Neural cell (in vitro differentiated cells): ENCODE results near the gene AHNAK. TPM values are rescaled to one million over a fixed set of nuclear protein-coding genes. Genes with fewer than 3 reads are reported as not detected.

Source experiments
- H2AFZ ChIP-seq: fragments of 200-600, 300-800 bp; sonication (generic), shearing (Covaris generic); 2 replicates; pipeline ENCODE4 v1.6.0; 2014; ENCODE audit warnings: low read depth, mild to moderate bottlenecking, antibody characterized with exemption, low read length, moderate library complexity
- H3F3A ChIP-seq: fragments of 200-600 bp; shearing (Covaris generic); 2 replicates; pipeline ENCODE4 v1.6.1; 2016; ENCODE audit warnings: mild to moderate bottlenecking, moderate library complexity, mixed read lengths, antibody characterized with exemption, low read length; ENCODE audit not compliant: insufficient read depth, poor library complexity, severe bottlenecking
- H3K27ac ChIP-seq: fragments of 200-600, 300-800 bp; sonication (generic), shearing (Covaris generic); 2 replicates; pipeline ENCODE4 v1.5.1; 2014; ENCODE audit warnings: mild to moderate bottlenecking, low read length, moderate library complexity
- H3K27me3 ChIP-seq: fragments of 300-800, 200-600 bp; sonication (generic), shearing (Covaris generic); 2 replicates; pipeline ENCODE4 v1.6.0; 2014; ENCODE audit warnings: mild to moderate bottlenecking, low read depth, low read length, moderate library complexity; ENCODE audit not compliant: insufficient read depth
- H3K36me3 ChIP-seq: fragments of 300-800, 200-600 bp; sonication (generic), shearing (Covaris generic); 2 replicates; pipeline ENCODE4 v1.5.1; 2014; ENCODE audit warnings: mild to moderate bottlenecking, antibody characterized with exemption, low read length, moderate library complexity; ENCODE audit not compliant: insufficient read depth
- H3K4me2 ChIP-seq: fragments of 300-800, 200-600 bp; sonication (generic), shearing (Covaris generic); 2 replicates; pipeline ENCODE4 v1.6.0; 2014; ENCODE audit warnings: mild to moderate bottlenecking, low read length
- H3K4me3 ChIP-seq: fragments of 300-800, 200-600 bp; sonication (generic), shearing (Covaris generic); 2 replicates; pipeline ENCODE4 v1.5.1; 2014; ENCODE audit warnings: mild to moderate bottlenecking, low read length, moderate library complexity
- H3K79me2 ChIP-seq: fragments of 200-600 bp; shearing (Covaris generic); replicated peaks from 2 replicates; pipeline ENCODE4 v1.6.0; 2014; ENCODE audit warnings: mild to moderate bottlenecking, low read length, moderate library complexity; ENCODE audit not compliant: insufficient read depth
- H3K9ac ChIP-seq: fragments of 300-800, 200-600 bp; sonication (generic), shearing (Covaris generic); 2 replicates; pipeline ENCODE4 v1.6.1; 2016; ENCODE audit warnings: mild to moderate bottlenecking, low read length, mixed read lengths
- H3K9me2 ChIP-seq: fragments of 200-600 bp; shearing (Covaris generic); 2 replicates; pipeline ENCODE4 v1.6.1; 2016; ENCODE audit warnings: mild to moderate bottlenecking, low read length, mixed read lengths; ENCODE audit not compliant: insufficient read depth
- H3K9me3 ChIP-seq: fragments of 200-600, 300-800 bp; sonication (generic), shearing (Covaris generic); 2 replicates; pipeline ENCODE4 v1.6.1; 2016; ENCODE audit warnings: mild to moderate bottlenecking, mixed run types, low read length, moderate library complexity, mixed read lengths
- H4K20me1 ChIP-seq: fragments of 200-600 bp; shearing (Covaris generic); 2 replicates; pipeline ENCODE4 v1.6.1; 2016; ENCODE audit warnings: mild to moderate bottlenecking, mixed run types; ENCODE audit not compliant: insufficient read depth
- EP300 ChIP-seq: fragments of 450-650 bp; conservative IDR thresholded peaks from 2 replicates; pipeline ENCODE4 v1.6.1; 2014; ENCODE audit warnings: antibody characterized with exemption, mild to moderate bottlenecking, moderate library complexity; ENCODE audit not compliant: poor library complexity, severe bottlenecking
- EZH2 ChIP-seq: fragments of 200-600, 300-800 bp; shearing (Covaris generic), sonication (generic); IDR thresholded peaks from 2 replicates; pipeline ENCODE4 v1.6.1; 2014; ENCODE audit warnings: antibody characterized with exemption, low read length, borderline replicate concordance, mild to moderate bottlenecking; ENCODE audit not compliant: insufficient read depth, poor library complexity, severe bottlenecking
- MXI1 ChIP-seq: fragments of 450-650 bp; conservative IDR thresholded peaks from 2 replicates; pipeline ENCODE4 v1.6.1; 2014; ENCODE audit warnings: antibody characterized with exemption, mild to moderate bottlenecking; ENCODE audit not compliant: poor library complexity, severe bottlenecking
- POLR2AphosphoS5 ChIP-seq: IDR thresholded peaks from 2 replicates; pipeline ENCODE4 v1.6.1; 2012
- RAD21 ChIP-seq: fragments of 450-650 bp; conservative IDR thresholded peaks from 2 replicates; pipeline ENCODE4 v1.6.1; 2014; ENCODE audit warnings: antibody characterized with exemption, mild to moderate bottlenecking, moderate library complexity
- SMC3 ChIP-seq: fragments of 450-650 bp; conservative IDR thresholded peaks from 2 replicates; pipeline ENCODE4 v1.6.1; 2014; ENCODE audit warnings: antibody characterized with exemption, mild to moderate bottlenecking, moderate library complexity; ENCODE audit not compliant: poor library complexity
- TAF1 ChIP-seq: IDR thresholded peaks from 2 replicates; pipeline ENCODE4 v1.6.1; 2012; ENCODE audit warnings: low read depth
- polyA plus RNA-seq: library from polyadenylated mRNA; depleted of rRNA; stranded (reverse); fragments of >200 nt; gene quantifications from 2 replicates; pipeline ENCODE4 v1.2.3, GENCODE V29; 2014
- TF ChIP-seq, protein P1 (sequence below): IDR thresholded peaks from 2 replicates; pipeline ENCODE4 v1.6.1; 2012; ENCODE audit warnings: borderline replicate concordance
- TF ChIP-seq, protein P2 (sequence below): fragments of 450-650 bp; IDR thresholded peaks from 2 replicates; pipeline ENCODE4 v1.5.1; 2014; ENCODE audit warnings: antibody characterized with exemption, mild to moderate bottlenecking, moderate library complexity; ENCODE audit not compliant: poor library complexity, severe bottlenecking

AHNAK gene
- polyA plus RNA-seq, 1 donor from 2014 or later: 0.11 TPM

DNA sequence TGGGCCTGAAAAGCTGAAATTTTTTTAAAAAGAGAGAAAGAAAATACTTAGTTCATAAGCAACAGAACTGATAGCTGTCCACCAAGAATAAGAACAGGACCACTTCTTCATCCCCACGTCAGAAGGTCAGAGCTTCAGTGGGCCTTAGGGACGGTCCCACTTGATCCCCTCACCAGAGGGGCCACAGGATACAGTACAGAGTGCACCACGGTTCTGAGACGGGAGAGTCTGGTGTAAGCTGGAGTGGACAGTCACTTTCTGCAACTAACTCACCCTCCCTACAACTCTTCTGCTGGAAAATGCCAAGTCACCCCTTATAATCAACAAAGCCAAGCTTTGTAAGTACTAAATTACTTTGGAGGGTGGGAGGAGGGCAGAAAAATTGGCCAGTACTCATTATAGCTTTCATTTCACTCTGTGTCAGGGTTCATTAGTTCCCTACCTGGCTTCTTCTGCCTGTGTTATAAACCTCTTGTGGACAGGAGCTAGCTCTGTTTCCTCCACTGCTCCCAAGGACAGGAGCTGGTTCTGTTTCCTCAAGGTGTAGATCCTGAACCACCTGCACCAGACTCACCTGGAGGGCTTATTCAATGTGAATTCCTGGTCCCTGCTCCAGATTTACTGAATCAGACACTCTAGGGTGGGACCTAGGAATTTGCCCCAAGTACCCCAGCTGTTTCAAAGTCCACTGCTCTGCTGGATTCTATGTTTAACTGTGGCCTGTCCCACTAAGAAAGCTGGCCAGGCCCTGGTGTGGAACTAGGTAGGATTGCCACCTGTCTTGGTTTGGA is 88.2 kb downstream of the AHNAK start:
- TF ChIP-seq EP300 (no peak), SMC3 (no peak), POLR2AphosphoS5 (no peak), EZH2 (no peak), MXI1 (no peak)
- TF ChIP-seq, protein P1, sequence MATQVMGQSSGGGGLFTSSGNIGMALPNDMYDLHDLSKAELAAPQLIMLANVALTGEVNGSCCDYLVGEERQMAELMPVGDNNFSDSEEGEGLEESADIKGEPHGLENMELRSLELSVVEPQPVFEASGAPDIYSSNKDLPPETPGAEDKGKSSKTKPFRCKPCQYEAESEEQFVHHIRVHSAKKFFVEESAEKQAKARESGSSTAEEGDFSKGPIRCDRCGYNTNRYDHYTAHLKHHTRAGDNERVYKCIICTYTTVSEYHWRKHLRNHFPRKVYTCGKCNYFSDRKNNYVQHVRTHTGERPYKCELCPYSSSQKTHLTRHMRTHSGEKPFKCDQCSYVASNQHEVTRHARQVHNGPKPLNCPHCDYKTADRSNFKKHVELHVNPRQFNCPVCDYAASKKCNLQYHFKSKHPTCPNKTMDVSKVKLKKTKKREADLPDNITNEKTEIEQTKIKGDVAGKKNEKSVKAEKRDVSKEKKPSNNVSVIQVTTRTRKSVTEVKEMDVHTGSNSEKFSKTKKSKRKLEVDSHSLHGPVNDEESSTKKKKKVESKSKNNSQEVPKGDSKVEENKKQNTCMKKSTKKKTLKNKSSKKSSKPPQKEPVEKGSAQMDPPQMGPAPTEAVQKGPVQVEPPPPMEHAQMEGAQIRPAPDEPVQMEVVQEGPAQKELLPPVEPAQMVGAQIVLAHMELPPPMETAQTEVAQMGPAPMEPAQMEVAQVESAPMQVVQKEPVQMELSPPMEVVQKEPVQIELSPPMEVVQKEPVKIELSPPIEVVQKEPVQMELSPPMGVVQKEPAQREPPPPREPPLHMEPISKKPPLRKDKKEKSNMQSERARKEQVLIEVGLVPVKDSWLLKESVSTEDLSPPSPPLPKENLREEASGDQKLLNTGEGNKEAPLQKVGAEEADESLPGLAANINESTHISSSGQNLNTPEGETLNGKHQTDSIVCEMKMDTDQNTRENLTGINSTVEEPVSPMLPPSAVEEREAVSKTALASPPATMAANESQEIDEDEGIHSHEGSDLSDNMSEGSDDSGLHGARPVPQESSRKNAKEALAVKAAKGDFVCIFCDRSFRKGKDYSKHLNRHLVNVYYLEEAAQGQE: no peak
- TF ChIP-seq, protein P2, sequence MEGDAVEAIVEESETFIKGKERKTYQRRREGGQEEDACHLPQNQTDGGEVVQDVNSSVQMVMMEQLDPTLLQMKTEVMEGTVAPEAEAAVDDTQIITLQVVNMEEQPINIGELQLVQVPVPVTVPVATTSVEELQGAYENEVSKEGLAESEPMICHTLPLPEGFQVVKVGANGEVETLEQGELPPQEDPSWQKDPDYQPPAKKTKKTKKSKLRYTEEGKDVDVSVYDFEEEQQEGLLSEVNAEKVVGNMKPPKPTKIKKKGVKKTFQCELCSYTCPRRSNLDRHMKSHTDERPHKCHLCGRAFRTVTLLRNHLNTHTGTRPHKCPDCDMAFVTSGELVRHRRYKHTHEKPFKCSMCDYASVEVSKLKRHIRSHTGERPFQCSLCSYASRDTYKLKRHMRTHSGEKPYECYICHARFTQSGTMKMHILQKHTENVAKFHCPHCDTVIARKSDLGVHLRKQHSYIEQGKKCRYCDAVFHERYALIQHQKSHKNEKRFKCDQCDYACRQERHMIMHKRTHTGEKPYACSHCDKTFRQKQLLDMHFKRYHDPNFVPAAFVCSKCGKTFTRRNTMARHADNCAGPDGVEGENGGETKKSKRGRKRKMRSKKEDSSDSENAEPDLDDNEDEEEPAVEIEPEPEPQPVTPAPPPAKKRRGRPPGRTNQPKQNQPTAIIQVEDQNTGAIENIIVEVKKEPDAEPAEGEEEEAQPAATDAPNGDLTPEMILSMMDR: no peak

DNA sequence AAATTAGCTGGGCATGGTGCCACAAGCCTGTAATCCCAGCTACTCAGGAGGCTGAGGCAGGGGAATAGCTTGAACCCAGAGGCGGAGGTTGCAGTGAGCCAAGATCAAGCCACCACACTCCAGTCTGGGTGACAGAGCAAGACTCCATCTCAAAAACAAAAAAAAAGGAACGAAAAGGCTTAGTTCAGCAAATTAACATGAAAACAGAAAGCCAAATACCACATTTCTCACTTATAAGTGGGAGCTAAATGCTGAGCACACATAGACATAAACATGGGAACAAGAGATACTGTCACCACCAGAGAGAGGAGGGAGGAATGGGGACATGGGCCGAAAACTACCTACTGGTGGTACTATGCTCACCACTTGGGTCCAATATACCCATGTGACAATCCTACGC is 89.1 kb downstream of the AHNAK start:
- H3K9me3 ChIP-seq: no peaks in the 10 kb centered on the region
- no peaks in the 10 kb centered on the region for H3K9me2 ChIP-seq
- H3K4me2 ChIP-seq: no peak overlapping the region
- H3K27me3 ChIP-seq: no peaks in the 10 kb centered on the region
- H3K27ac ChIP-seq: no peak overlapping the region
- no peak for TF ChIP-seq EZH2
- TF ChIP-seq MXI1: no peak
- TF ChIP-seq, protein P2: no peak
- TF ChIP-seq, protein P1: no peak
- TF ChIP-seq RAD21: no peak
- TF ChIP-seq TAF1: no peak
- no peak for TF ChIP-seq EP300
- no peak for TF ChIP-seq SMC3
- TF ChIP-seq POLR2AphosphoS5: no peak
- no peak overlapping the region for H3K9ac ChIP-seq
- H3K4me3 ChIP-seq: no peak overlapping the region
- H3K79me2 ChIP-seq: no peaks in the 10 kb centered on the region
- no peaks in the 10 kb centered on the region for H3F3A ChIP-seq
- no peaks in the 10 kb centered on the region for H3K36me3 ChIP-seq
- no peak overlapping the region for H2AFZ ChIP-seq
- no peaks in the 10 kb centered on the region for H4K20me1 ChIP-seq

More for the DNA sequence above, 88.2 kb downstream of the AHNAK start:
- Histone ChIP-seq H3K4me3 (no peak overlapping the region), H3K27me3 (no peaks in the 10 kb centered on the region), H3F3A (no peaks in the 10 kb centered on the region), H3K27ac (no peak overlapping the region), H2AFZ (no peak overlapping the region), H4K20me1 (no peaks in the 10 kb centered on the region), H3K9me3 (no peaks in the 10 kb centered on the region), H3K36me3 (no peaks in the 10 kb centered on the region), H3K4me2 (no peak overlapping the region), H3K9me2 (no peaks in the 10 kb centered on the region), H3K9ac (no peak overlapping the region), H3K79me2 (no peaks in the 10 kb centered on the region)
